GM23338 (cell line): Measurements from ENCODE around the gene OLFML2B. TPM values are rescaled to one million over a fixed set of nuclear protein-coding genes. Genes with fewer than 3 reads are reported as not detected.

ENCODE experiments used
- ATAC-seq: fragments of 200-7000 bp; cut with Tn5 transposase; 3 replicates; pipeline ENCODE4 v1.9.1; 2020
- DNase-seq: peaks from one replicate; pipeline ENCODE4 v3.0.0-alpha.2; 2015; ENCODE audit warnings: low spot score
- H2AFZ ChIP-seq: fragments of 200-600 bp; sonication (generic); 2 replicates; pipeline ENCODE4 v1.8.0; 2016; ENCODE audit warnings: antibody characterized with exemption, mild to moderate bottlenecking, moderate library complexity
- H3F3A ChIP-seq: fragments of 200-600 bp; sonication (generic); replicated peaks from 2 replicates; pipeline ENCODE4 v1.8.0; 2017; ENCODE audit warnings: antibody characterized with exemption, mixed run types, low read depth
- H3K27ac ChIP-seq: fragments of 200-600 bp; sonication (generic); 2 replicates; pipeline ENCODE4 v1.6.1; 2016; ENCODE audit warnings: low read depth
- H3K27me3 ChIP-seq: fragments of 200-600 bp; sonication (generic); 2 replicates; pipeline ENCODE4 v1.8.0; 2016; ENCODE audit warnings: mild to moderate bottlenecking, mixed run types, moderate library complexity; ENCODE audit not compliant: insufficient read depth
- H3K36me3 ChIP-seq: fragments of 200-600 bp; sonication (generic); 2 replicates; pipeline ENCODE4 v1.8.0; 2016; ENCODE audit warnings: mild to moderate bottlenecking; ENCODE audit not compliant: insufficient read depth
- H3K4me1 ChIP-seq: fragments of 200-600 bp; sonication (generic); 2 replicates; pipeline ENCODE4 v1.8.0; 2016; ENCODE audit warnings: mild to moderate bottlenecking, moderate library complexity; ENCODE audit not compliant: insufficient read depth
- H3K4me2 ChIP-seq: fragments of 200-600 bp; sonication (generic); 2 replicates; pipeline ENCODE4 v1.7.1; 2017; ENCODE audit warnings: mixed run types
- H3K4me3 ChIP-seq: fragments of 200-600 bp; sonication (generic); 2 replicates; pipeline ENCODE4 v1.6.1; 2016; ENCODE audit warnings: mixed run types
- H3K79me2 ChIP-seq: fragments of 200-600 bp; sonication (generic); replicated peaks from 2 replicates; pipeline ENCODE4 v1.8.0; 2017; ENCODE audit warnings: mild to moderate bottlenecking; ENCODE audit not compliant: insufficient read depth
- H3K9me2 ChIP-seq: fragments of 200-600 bp; sonication (generic); 2 replicates; pipeline ENCODE4 v1.8.0; 2017; ENCODE audit not compliant: insufficient read depth
- H4K20me1 ChIP-seq: fragments of 200-600 bp; sonication (generic); replicated peaks from 2 replicates; pipeline ENCODE4 v1.8.0; 2017; ENCODE audit warnings: mild to moderate bottlenecking; ENCODE audit not compliant: insufficient read depth
- H3K27ac Mint-ChIP-seq: 2 replicates; pipeline ENCODE4 v1.8.0; 2020; ENCODE audit warnings: inconsistent platforms, mild to moderate bottlenecking, moderate library complexity, mixed read lengths
- H3K27me3 Mint-ChIP-seq: 3 replicates; pipeline ENCODE4 v1.8.0; 2022; ENCODE audit warnings: low read depth, mild to moderate bottlenecking, moderate library complexity, mixed read lengths, inconsistent platforms; ENCODE audit not compliant: insufficient read depth, poor library complexity
- H3K36me3 Mint-ChIP-seq: 3 replicates; pipeline ENCODE4 v1.8.0; 2021; ENCODE audit warnings: low read depth, mild to moderate bottlenecking, inconsistent platforms, moderate library complexity, mixed read lengths
- H3K4me1 Mint-ChIP-seq: 3 replicates; pipeline ENCODE4 v1.8.0; 2020; ENCODE audit warnings: mild to moderate bottlenecking, inconsistent platforms, mixed read lengths
- H3K4me3 Mint-ChIP-seq: 3 replicates; pipeline ENCODE4 v1.8.0; 2021; ENCODE audit warnings: moderate library complexity, mild to moderate bottlenecking, inconsistent platforms, mixed read lengths
- H3K9me3 Mint-ChIP-seq: 3 replicates; pipeline ENCODE4 v1.8.0; 2020; ENCODE audit warnings: moderate library complexity, mild to moderate bottlenecking, inconsistent platforms, mixed read lengths
- CREB1 ChIP-seq: fragments of 250-450 bp; sonication (Bioruptor Pico); IDR thresholded peaks from 2 replicates; pipeline ENCODE4 v1.5.0; 2020; ENCODE audit warnings: low read depth, mild to moderate bottlenecking, moderate library complexity
- ETS1 ChIP-seq: IDR thresholded peaks from 2 replicates; pipeline ENCODE4 v1.6.1; 2016; ENCODE audit warnings: antibody characterized with exemption
- EZH2 ChIP-seq: fragments of 200-600 bp; sonication (generic); IDR thresholded peaks from one replicate; pipeline ENCODE4 v1.8.0; 2017; ENCODE audit warnings: antibody characterized with exemption, mild to moderate bottlenecking, low read depth; ENCODE audit not compliant: unreplicated experiment
- EZH2phosphoT487 ChIP-seq: fragments of 200-600 bp; sonication (generic); IDR thresholded peaks from one replicate; pipeline ENCODE4 v1.8.1; 2018; ENCODE audit warnings: antibody characterized with exemption; ENCODE audit not compliant: unreplicated experiment
- JUNB ChIP-seq: IDR thresholded peaks from one replicate; pipeline ENCODE4 v1.6.1; 2016; ENCODE audit warnings: antibody characterized with exemption; ENCODE audit not compliant: unreplicated experiment
- NANOG ChIP-seq: IDR thresholded peaks from 2 replicates; pipeline ENCODE4 v1.6.1; 2016; ENCODE audit warnings: antibody characterized with exemption, borderline replicate concordance
- POLR2AphosphoS5 ChIP-seq: IDR thresholded peaks from 2 replicates; pipeline ENCODE4 v1.6.1; 2016; ENCODE audit warnings: antibody characterized with exemption, low read depth
- REST ChIP-seq: IDR thresholded peaks from one replicate; pipeline ENCODE4 v1.6.1; 2018; ENCODE audit warnings: antibody characterized with exemption; ENCODE audit not compliant: unreplicated experiment
- STAT1 ChIP-seq: IDR thresholded peaks from one replicate; pipeline ENCODE4 v1.6.1; 2016; ENCODE audit warnings: antibody characterized with exemption; ENCODE audit not compliant: unreplicated experiment
- ZNF114 ChIP-seq: fragments of 250-450 bp; sonication (Bioruptor Pico); IDR thresholded peaks from 2 replicates; pipeline ENCODE4 v1.5.0; 2020; ENCODE audit warnings: mild to moderate bottlenecking, moderate library complexity
- ZNF331 ChIP-seq: fragments of 250-450 bp; sonication (Bioruptor Pico); IDR thresholded peaks from 2 replicates; pipeline ENCODE4 v1.5.0; 2020; ENCODE audit warnings: low read depth, mild to moderate bottlenecking, moderate library complexity
- ZNF462 ChIP-seq: fragments of 250-450 bp; sonication (Bioruptor Pico); IDR thresholded peaks from 2 replicates; pipeline ENCODE4 v1.5.0; 2020; ENCODE audit warnings: mild to moderate bottlenecking, moderate library complexity
- polyA plus RNA-seq: library from polyadenylated mRNA; unstranded; fragments of >200 nt; fragmentation: Nextera tagmentation; extraction: Ambion mirVana; gene quantifications from 2 replicates; pipeline ENCODE4 v1.2.1, GENCODE V29; 2016
- total RNA-seq: library from RNA; depleted of rRNA; stranded (reverse); fragments of >200 nt; shearing (Covaris generic); gene quantifications from 2 replicates; pipeline ENCODE4 v1.2.3, GENCODE V29; 2014
- TF ChIP-seq, protein P1 (sequence below), 2 experiments: fragments of 200-600 bp in 1 of 2; sonication (generic) in 1 of 2; conservative IDR thresholded peaks; 2 replicates each; pipeline versions ENCODE4 v1.5.1 to v1.6.1; 2016 to 2017; ENCODE audit warnings: antibody characterized with exemption in 2 of 2, low read depth in 2 of 2, mild to moderate bottlenecking in 2 of 2, moderate library complexity in 1 of 2

Gene OLFML2B
- total and polyA plus RNA-seq, 2 experiments from 2014 or later: 2.9 to 4.3 TPM

- no peaks in the 10 kb centered on the region for H4K20me1 ChIP-seq
- H3K4me3 ChIP-seq: no peak overlapping the region
- no peak for DNase-seq
- ATAC-seq: no peak
- Mint-ChIP-seq H3K27ac (no peak overlapping the region), H3K27me3 (no peaks in the 10 kb centered on the region), H3K9me3 (no peaks in the 10 kb centered on the region), H3K4me1 (peaks cover 17% of the 10 kb centered on the region), H3K36me3 (peaks cover 4% of the 10 kb centered on the region; the same call in 1 of the 3 replicates), H3K4me3 (no peak overlapping the region)
- 0 out of 2 replicates have a peak, but pooled peaks cover 3% of the 10 kb centered on the region for H3K9me2 ChIP-seq
- TF ChIP-seq ZNF462 (CRISPR knock-in tag): no peak
- TF ChIP-seq REST: no peak
- TF ChIP-seq POLR2AphosphoS5: no peak
- no peak for TF ChIP-seq ZNF114 (CRISPR knock-in tag)
- TF ChIP-seq EZH2phosphoT487: no peak
- TF ChIP-seq NANOG: no peak
- no peak for TF ChIP-seq EZH2
- TF ChIP-seq STAT1: no peak
- TF ChIP-seq ETS1: no peak
- TF ChIP-seq, protein P1, sequence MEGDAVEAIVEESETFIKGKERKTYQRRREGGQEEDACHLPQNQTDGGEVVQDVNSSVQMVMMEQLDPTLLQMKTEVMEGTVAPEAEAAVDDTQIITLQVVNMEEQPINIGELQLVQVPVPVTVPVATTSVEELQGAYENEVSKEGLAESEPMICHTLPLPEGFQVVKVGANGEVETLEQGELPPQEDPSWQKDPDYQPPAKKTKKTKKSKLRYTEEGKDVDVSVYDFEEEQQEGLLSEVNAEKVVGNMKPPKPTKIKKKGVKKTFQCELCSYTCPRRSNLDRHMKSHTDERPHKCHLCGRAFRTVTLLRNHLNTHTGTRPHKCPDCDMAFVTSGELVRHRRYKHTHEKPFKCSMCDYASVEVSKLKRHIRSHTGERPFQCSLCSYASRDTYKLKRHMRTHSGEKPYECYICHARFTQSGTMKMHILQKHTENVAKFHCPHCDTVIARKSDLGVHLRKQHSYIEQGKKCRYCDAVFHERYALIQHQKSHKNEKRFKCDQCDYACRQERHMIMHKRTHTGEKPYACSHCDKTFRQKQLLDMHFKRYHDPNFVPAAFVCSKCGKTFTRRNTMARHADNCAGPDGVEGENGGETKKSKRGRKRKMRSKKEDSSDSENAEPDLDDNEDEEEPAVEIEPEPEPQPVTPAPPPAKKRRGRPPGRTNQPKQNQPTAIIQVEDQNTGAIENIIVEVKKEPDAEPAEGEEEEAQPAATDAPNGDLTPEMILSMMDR (conservative IDR thresholded peaks at IDR 0.05; ENCODE audit: low read depth in 2 of 2): no peak
- TF ChIP-seq ZNF331 (CRISPR knock-in tag): no peak
- no peak for TF ChIP-seq CREB1 (CRISPR knock-in tag)
- TF ChIP-seq JUNB: no peak
- no peak overlapping the region for H3K27ac ChIP-seq
- H3K27me3 ChIP-seq: no peaks in the 10 kb centered on the region
- no peak overlapping the region for H3K4me2 ChIP-seq
- H3K4me1 ChIP-seq: 0 out of 2 replicates have a peak, but pooled peaks cover 6% of the 10 kb centered on the region
- H3K36me3 ChIP-seq: no peaks in the 10 kb centered on the region
- H3K79me2 ChIP-seq: no peaks in the 10 kb centered on the region
- no peak overlapping the region for H2AFZ ChIP-seq
- no peaks in the 10 kb centered on the region for H3F3A ChIP-seq
Observed at GRCh38 chr1:161954466-161954865, 69.2 kb downstream of the OLFML2B start.
